Gastroesophageal sphincter (tissue), 3 donors: ENCODE measurements around the gene MYL3.

ENCODE experiments used
- CTCF ChIP-seq, 4 experiments: fragments of 200-600 bp in 2 of 4; fragments of 450-650 bp in 2 of 4; sonication (generic) in 1 of 4; IDR thresholded peaks; one replicate each; pipeline ENCODE4 v1.5.1; 2017 to 2019; ENCODE audit warnings: antibody characterized with exemption in 4 of 4, mild to moderate bottlenecking in 2 of 4, moderate library complexity in 2 of 4
- POLR2AphosphoS5 ChIP-seq: sonication (generic); formaldehyde crosslinking; IDR thresholded peaks from one replicate; pipeline ENCODE4 v1.6.1; 2017; ENCODE audit warnings: antibody characterized with exemption

- no peak for TF ChIP-seq CTCF (IDR thresholded peaks at IDR 0.05)
- no peak for TF ChIP-seq POLR2AphosphoS5
Measured at GRCh38 chr3:46912986-46913385, 49.7 kb upstream of the MYL3 start.
